Jurkat, Clone E6-1 (cell line): ENCODE measurements around the gene TTYH1.

Experiments
- DNase-seq: peaks from one replicate; pipeline ENCODE4 v3.0.0-alpha.2; 2011; ENCODE audit warnings: low read depth, low spot score
- H3K4me3 ChIP-seq: 2 replicates; pipeline ENCODE4 v1.5.1; 2011; ENCODE audit warnings: mild to moderate bottlenecking, low read length, control low read depth, moderate library complexity

The TTYH1 gene

DNA sequence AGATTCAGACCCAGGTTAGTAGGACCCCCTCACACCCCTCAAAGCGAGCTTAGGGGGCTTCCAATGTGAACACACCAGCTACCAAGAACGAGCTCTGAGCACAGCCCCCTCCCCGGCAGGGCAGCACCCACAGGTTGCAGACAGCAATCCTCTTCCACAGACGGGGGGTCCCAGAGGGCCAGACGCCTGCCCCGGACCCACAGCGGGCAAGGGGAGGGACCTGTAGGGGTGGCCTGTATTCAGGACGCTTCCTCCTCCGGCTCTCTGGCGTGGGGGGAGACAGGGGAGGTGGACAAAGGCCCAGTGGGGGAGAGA is 4.8 kb downstream of the TTYH1 start:
- H3K4me3 ChIP-seq = no peak overlapping the region
- no peak for DNase-seq

- DNase-seq = no peak
- H3K4me3 ChIP-seq = no peak overlapping the region
Measured at GRCh38 chr19:54420383-54421168, 5.3 kb downstream of the TTYH1 start.

- no peak overlapping the region for H3K4me3 ChIP-seq
- no peak for DNase-seq
Measured at GRCh38 chr19:54421169-54421516, 5.9 kb downstream of the TTYH1 start.

DNA sequence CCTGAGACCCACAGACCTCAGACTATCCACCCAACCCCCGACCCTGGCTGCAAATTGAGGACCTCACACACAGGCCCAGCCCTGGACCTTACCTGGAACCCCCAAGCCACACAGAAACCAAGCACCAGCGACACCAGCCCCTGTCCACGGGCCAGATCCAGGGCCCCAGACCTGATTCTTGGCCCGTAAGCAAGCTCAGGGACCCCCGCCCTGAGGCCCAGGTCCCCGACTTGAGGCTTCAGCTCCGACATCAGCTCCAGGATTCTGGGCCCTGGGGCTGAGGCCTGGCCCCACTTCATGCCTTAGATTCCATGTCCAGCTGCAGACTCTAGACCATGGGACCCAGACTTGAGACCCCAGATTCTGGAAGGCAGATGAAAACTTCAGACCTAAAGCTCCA is 6.3 kb downstream of the TTYH1 start:
- no peak for DNase-seq
- H3K4me3 ChIP-seq = no peak overlapping the region

GRCh38 chr19:54422136-54422535 is 6.9 kb downstream of the TTYH1 start:
- DNase-seq = no peak
- H3K4me3 ChIP-seq = no peak overlapping the region

- no peak for DNase-seq
- no peak overlapping the region for H3K4me3 ChIP-seq
Measured at GRCh38 chr19:54424201-54424600, 8.9 kb downstream of the TTYH1 start.

- H3K4me3 ChIP-seq = no peak overlapping the region
- no peak for DNase-seq
Measured at GRCh38 chr19:54424660-54425381, 9.6 kb downstream of the TTYH1 start.

GRCh38 chr19:54425382-54425723 is 10.1 kb downstream of the TTYH1 start:
- no peak overlapping the region for H3K4me3 ChIP-seq
- no peak for DNase-seq

- DNase-seq = no peak
- no peak overlapping the region for H3K4me3 ChIP-seq
Measured at GRCh38 chr19:54426291-54426931, 11.1 kb downstream of the TTYH1 start.

DNA sequence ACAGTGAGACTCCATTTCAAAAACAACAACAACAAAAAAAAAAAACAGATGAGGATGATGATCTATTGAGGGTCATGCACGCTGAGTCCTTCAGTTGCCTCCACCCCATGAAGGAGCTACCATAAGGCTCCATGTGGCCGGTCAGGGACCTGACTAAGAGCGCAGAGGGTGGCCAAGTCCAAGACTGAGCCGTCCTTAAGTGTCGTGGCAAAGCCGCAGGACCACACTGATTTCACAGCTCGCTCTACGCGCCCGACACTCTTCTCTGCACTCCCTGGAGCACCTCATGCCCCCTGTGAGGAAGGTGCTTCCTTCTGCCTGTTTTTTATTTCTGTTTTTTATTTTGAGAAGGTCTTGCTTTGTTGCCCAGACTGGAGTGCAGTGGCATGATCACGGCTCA is 12.3 kb downstream of the TTYH1 start:
- H3K4me3 ChIP-seq = no peak overlapping the region
- no peak for DNase-seq

DNA sequence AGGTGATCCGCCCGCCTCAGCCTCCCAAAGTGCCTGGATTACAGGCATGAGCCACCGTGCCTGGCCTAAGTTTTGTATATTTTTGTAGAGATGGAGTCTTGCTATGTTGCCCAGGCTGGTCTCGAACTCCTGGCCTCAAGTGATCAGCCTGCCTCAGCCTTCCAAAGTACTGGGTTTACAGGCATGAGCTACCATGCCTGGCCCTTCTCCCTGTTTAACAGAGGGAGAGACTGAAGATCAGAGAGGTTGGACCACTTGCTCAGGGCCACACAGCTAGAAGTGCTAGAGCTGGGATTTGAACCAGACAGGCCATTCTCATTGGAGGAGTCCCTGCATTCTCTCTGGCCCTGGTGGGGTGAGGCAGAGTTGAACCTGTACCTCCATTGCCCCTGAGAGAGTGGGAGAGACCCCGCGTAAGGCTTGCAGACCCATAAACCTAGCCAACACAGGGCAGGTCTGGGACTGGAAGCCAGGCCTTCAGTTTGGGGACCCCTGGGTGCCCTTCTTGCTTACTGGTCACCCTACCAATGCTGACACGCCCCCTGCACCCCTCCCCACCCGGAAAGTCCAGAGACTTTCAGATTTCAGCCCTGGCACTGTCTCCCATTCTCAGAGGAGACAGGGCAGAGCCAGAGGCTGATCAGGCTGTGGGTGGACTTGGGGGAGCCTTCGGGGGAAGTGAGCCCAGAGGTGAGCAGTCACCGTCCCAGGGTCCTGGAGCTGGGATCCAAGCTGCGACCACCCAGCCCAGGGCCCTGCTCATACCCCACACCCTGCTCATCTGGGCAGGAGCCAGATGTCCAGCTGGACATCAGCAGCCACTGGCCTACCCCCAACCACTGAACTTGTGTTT is 13.3 kb downstream of the TTYH1 start:
- no peak overlapping the region for H3K4me3 ChIP-seq
- no peak for DNase-seq

DNA sequence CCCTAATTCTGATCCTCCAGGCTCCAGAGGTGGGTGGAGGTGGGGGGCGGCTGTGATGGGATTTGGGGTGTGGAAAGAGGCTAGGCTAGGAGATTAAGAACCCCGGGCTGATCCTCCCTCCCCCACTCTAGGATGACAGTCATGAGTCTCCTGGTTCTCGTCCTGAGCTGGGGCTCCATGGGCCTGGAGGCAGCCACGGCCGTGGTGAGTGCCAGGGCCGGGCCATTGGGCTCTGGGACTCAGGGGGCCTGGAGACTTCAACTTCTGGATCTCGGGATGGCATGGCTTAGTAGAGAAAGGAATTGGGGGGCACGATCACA is 13.9 kb downstream of the TTYH1 start:
- no peak for DNase-seq

DNA sequence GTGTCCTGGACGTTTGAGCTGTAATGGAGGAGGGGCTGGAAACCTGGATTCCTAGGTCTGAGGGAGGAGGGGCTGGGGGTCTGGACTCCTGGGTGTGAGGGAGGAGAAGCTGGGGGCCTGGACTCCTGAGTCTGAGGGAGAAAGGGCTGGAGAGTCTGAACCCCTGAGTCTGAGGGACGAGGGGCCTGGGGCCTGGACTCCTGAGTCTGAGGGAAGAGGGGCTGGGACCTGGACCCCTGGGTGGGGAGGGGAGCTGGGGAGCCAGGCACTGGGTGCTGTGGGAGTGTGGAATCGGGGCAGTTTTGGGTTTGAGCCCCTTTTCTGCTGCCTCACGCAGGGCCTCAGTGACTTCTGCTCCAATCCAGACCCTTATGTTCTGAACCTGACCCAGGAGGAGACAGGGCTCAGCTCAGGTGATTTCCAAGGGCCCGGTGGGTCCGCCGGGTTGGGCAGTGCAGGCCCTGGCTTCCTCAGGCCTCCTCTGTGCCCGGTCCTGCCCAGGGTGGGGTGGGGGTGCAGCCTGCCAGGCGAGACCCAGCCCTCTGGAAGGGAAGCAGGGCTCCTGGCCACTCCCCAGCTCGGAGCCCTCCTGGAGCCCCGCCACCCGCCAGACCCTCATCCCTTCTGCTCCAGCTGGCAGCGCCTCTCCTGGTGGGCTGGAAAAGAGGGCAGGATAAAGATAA is 14.4 kb downstream of the TTYH1 start:
- no peak overlapping the region for H3K4me3 ChIP-seq
- no peak for DNase-seq

More for the DNA sequence above, 13.9 kb downstream of the TTYH1 start:
- H3K4me3 ChIP-seq = no peak overlapping the region

GRCh38 chr19:54430306-54431254 is 15.3 kb downstream of the TTYH1 start:
- peak; percentile 20 for DNase-seq
- no peak overlapping the region for H3K4me3 ChIP-seq

- no peak for DNase-seq
- no peak overlapping the region for H3K4me3 ChIP-seq
Measured at GRCh38 chr19:54431255-54431838, 16.1 kb downstream of the TTYH1 start.

GRCh38 chr19:54432144-54432738 is 17.0 kb downstream of the TTYH1 start:
- DNase-seq = no peak
- H3K4me3 ChIP-seq = no peak overlapping the region

GRCh38 chr19:54433697-54434096 is 18.4 kb downstream of the TTYH1 start:
- DNase-seq = no peak
- no peak overlapping the region for H3K4me3 ChIP-seq
